Frontal cortex (tissue), 4 donors: ENCODE measurements around the gene OR5P2. TPM values are rescaled to one million over a fixed set of nuclear protein-coding genes. Genes with fewer than 3 reads are reported as not detected.
"Not testable (repeated sequence)": the region's sequence is repeated elsewhere in the genome, so short reads cannot be mapped to it uniquely, and the experiment has no call there.

Experiments used
- DNase-seq, 2 donors: peaks; one replicate each; pipeline ENCODE4 v3.0.0; 2012; ENCODE audit warnings: low spot score in 2 of 2
- FAIRE-seq: peaks from 2 replicates; lab custom pipeline; 2012; peaks lifted over from hg19 to GRCh38; lab: Jason Lieb, UNC
- total RNA-seq: library from RNA; depleted of rRNA; stranded (reverse); fragments of >200 nt; gene quantifications from one replicate; pipeline ENCODE4 v1.2.3, GENCODE V29; 2014
- donor health status: control.
- donor health status: control.
- donor health status: control.

The OR5P2 gene, protein sequence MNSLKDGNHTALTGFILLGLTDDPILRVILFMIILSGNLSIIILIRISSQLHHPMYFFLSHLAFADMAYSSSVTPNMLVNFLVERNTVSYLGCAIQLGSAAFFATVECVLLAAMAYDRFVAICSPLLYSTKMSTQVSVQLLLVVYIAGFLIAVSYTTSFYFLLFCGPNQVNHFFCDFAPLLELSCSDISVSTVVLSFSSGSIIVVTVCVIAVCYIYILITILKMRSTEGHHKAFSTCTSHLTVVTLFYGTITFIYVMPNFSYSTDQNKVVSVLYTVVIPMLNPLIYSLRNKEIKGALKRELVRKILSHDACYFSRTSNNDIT
- not detected for total RNA-seq

DNA sequence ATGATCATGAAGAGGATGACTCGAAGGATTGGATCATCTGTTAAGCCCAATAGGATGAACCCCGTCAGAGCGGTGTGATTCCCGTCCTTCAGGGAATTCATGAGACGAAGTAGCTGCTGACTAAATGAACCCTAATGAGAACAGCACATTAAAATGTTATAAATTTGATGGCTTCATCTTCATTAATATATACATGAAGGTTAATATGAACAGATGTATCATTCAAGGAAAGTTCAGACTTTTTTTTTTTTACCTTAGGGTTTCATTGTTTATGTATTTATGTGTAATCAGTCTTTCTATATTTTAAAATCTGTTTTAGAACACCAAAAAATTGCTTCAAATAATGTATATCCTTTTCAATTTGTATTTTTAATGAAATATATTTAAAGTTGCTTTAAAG lies at the start of gene OR5P2:
TSS of gene OR5P2 (minus strand) at position 101 of the 400 bp plus-strand sequence. CDS start at position 101, 0 bp downstream.
- peak; percentile 85 for FAIRE-seq
- DNase-seq = no peak

DNA sequence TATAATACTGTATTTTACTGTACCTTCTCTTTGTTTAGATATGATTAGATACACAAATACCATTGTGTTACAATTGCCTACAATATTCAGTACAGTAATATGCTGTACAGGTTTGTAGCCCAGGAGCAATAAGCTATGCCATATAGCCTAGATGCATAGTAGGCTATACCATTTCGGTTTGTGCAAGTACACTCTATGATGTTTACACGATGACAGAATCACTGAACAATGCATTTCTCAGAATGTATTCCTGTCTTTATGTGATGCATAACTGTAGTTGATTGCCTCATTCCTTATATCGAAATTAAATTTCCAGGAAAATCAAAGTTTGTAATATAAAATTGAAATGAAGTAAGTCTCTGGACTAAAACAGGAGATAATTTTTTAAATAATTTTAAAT lies 49.3 kb upstream of the OR5P2 start:
- DNase-seq (no peak), FAIRE-seq (no peak)

DNA sequence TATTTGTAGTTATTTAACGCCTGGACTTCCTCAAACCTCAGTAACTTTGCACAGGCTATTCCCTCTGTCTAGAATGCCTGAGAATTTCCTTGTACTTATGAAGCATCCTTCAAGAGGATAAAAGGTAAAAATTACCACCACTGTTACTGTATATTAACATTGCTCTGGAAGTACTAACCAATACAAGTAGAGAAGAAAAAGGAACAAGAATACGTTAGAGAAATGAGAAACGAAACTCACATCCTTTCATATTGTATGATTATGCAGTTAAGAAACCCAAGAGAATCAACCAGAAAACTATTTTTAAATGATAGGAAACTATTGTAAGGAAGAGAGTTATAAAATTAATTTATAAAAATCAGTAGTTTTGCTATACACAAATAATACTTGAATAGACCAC lies 48.2 kb upstream of the OR5P2 start:
- no peak for FAIRE-seq
- DNase-seq = no peak

DNA sequence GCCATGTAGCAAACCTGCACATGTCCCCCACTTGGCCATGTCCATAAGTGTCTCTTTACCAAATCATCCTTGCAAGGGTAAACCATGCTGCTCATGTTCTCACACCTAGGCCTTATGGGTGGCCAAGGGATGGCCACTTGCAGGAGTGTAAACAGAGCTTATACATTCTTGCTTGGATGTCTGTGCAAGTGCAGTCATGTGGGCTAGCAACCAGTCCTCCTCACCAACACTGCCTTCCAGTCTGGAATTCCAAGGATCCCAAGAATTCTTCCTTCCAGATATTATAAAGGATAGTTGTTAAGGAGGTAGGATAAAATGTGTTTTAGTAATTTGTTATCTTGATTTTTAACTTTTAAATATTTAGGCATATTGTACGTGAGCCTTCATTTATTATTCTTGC lies 47.8 kb upstream of the OR5P2 start:
- FAIRE-seq = no peak

DNA sequence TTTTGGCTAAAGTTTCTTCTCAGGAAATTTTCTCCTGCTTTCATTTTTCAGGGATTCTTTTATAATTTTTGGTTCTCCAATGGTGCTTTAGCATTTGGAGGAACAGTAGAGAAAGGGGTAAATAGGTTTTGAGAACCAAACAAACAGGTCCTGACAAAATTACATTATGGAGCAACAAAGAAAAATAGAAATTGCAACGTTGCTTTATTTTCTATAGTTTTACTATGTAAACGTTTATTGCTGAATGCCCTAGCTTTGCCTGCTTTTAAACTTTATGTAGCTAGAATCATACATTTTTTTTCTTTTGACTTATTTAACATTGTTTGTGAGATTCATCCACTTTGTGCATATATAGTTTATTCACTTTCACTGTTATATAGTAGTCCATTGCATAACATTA lies 43.8 kb upstream of the OR5P2 start:
- no peak for FAIRE-seq
- DNase-seq = no peak

More for the DNA sequence above, 47.8 kb upstream of the OR5P2 start:
- no peak for DNase-seq

DNA sequence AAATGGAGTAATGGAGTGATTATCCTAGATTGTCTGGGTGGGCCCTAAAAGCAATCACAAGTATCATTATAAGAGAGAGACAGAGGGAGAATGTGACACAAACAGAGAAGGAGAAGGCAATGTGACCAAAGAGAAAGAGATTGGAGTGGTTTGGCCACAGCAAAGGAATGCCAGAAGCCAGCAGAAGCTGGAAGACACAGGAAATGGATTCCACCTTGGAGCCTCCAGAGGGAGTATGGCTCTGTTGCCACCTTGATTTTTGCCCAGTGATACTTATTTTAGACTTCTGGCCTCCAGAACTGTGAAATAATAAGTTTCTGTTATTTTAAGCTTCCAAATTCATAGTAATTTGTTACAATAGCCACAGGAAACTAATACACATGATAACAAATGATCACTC lies 36.8 kb upstream of the OR5P2 start:
- FAIRE-seq (no peak), DNase-seq (no peak)

DNA sequence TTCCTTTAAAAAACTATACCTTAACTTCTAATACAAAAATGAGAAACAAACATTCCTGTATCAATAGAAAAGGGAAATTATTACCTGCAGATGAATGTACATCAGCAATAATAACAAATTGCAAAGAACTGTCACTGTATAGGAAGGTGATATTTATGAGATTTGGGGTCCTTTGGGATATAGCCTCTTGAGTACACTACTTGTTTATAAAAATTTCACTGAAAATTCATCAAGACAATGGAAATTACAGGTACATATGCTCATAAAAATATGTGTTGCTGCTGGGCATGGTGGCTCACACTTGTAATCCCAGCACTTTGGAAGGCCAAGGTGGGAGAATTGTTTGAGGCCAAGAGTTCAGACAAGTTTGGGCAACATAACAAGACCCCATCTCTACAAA lies 34.0 kb upstream of the OR5P2 start, which contains the start of gene OR5P3:
TSS of gene OR5P3 (minus strand) at position 101 of the 400 bp plus-strand sequence.
- no peak for FAIRE-seq
- DNase-seq = no peak

DNA sequence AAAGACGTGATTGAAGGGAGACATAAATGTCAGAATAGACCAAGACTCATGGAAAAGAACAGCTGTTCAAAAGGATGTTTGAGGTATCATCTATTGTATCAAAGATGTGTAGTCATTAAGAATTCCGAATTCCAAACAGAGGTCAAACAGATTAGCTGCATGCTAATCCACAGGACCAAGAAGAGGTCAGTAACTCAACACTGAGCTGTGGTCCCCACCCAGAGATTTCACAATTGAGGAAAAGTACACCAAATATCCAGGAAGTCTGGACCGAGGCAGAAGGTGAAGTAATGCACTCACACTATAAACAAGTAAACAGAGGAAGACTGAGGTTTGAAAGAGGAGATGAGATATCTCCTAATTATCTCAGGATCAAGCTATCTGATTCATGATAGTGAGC lies 29.6 kb upstream of the OR5P2 start:
- FAIRE-seq (no peak), DNase-seq (no peak)

DNA sequence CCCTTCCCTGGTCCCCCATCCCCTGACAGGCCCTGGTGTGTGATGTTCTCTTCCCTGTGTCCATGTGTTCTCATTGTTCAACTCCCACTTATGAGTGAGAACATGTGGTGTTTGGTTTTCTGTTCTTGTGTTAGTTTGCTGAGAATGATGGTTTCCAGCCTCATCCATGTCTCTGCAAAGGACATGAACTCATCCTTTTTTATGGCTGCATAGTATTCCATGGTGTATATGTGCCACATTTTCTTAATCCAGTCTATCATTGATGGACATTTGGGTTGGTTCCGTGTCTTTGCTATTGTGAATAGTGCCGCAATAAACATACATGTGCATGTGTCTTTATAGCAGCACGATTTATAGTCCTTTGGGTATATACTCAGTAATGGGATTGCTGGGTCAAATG lies 23.7 kb upstream of the OR5P2 start:
- not testable (repeated sequence) for FAIRE-seq, DNase-seq

DNA sequence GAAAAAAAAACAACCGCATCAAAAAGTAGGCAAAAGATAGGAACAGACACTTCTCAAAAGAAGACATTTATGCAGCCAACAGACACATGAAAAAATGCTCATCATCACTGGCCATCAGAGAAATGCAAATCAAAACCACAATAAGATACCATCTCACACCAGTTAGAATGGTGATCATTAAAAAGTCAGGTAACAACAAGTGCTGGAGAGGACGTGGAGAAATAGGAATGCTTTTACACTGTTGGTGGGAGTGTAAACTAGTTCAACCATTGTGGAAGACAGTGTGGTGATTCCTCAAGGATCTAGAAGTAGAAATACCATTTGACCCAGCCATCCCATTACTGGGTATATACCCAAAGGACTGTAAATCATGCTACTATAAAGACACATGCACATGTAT lies 18.2 kb upstream of the OR5P2 start:
- not testable (repeated sequence) for FAIRE-seq, DNase-seq

DNA sequence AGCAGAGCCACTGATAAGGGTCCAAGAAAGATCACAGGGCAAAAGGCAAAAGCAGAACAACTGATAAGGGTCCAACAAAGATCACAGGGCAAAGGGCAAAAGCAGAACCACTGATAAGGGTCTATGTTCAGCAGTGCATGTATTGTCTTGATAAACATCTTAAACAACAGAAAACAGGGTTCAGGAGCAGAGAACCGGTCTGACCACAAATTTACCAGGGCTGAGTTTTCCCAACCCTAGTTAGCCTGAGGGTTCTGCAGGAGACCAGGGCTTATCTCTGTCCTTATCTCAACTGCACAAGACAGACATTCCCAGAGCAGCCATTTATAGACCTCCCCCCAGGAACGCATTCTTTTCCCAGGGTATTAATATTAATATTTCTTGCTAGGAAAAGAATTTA lies 13.6 kb upstream of the OR5P2 start:
- DNase-seq, FAIRE-seq: not testable (repeated sequence)

DNA sequence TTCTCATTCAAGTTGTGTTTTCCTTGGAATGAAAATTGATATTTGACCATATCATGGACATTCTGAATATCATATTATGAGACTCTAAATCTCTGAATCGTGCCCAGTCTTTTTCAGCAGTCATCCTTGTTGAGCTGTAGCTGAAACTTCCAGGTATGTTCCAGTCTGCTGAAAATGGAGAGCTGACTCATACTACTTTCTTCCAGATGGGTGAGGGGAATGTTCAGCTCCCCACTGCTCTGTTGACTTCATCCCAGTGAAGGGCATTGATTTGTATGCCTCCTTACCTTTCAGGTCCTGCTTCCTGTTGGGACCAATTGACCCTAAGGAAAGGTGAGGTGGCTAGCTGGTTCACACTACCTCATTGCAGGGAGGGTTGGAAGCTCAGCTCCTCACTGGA lies 3.5 kb downstream of the OR5P2 start:
- no peak for FAIRE-seq
- no peak for DNase-seq

DNA sequence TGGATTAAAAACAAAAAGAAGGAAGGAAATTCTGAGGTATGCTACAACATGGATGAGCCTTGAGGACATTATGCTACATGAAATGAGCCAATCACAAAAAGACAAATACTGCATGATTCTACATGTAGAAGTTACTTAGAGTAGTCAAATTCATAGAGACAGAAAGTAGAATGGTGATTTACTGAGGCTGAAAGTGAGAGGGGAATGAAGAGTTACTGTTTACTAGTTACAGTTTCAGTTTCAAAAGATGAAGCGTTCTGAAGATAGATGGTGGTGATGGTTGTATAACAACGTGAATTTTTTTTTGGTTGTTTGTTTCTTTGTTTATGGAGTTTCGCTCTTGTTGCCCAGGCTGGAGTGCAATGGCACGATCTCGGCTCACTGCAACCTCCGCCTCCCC lies 9.5 kb downstream of the OR5P2 start:
- FAIRE-seq (no peak), DNase-seq (no peak)

DNA sequence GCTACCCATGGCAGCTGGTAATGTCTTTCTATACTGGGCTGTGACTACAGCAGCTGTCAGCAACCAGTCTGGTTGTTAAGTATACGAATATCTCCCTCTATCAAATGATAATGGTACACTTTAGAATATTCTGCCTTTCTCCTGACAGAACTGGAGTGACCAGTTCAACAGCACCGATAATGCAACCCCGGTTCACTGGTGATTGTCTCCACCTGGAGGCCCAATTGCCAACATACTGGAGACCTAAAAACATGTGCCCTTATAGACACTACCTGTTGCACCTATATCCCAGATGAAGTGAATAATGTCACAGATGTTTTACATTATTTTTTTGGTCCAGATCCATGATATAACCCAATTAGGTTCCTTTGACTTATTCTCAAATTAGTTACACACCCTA lies 21.1 kb downstream of the OR5P2 start:
- DNase-seq = no peak
- FAIRE-seq = no peak

DNA sequence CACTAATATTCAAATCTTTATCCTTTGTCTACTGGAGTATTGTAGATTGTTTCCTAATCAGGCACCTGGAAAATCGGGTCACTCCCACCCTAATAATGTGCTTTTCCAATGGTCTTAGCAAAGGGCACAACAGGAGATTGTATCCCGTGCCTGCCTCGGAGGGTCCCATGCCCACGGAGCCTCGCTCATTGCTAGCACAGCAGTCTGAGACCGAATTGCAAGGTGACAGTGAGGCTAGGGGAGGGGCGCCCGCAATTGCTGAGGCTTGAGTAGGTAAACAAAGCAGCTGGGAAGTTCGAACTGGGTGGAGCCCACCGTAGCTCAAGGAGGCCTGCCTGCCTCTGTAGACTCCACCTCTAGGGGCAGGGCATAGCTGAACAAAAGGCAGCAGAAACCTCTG lies 32.4 kb downstream of the OR5P2 start:
- FAIRE-seq, DNase-seq: not testable (repeated sequence)

DNA sequence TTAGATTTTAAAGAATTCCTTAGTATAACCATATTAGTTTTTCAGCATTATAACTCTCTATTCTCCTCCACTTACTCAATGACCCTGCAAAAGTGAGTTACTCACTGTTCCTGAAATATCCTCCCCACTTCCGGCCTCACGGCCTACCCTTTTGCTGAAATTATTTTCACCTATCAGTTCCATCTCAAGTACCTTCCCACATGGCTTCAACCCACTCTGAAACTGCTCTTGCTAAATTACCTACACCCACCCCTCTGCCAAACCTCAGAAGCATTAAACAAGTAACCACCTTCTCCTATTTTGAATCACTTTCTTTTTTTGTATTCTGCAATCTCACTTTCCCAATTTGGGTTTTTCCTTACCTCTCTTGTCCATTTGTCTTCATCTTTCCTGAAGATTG lies 37.7 kb downstream of the OR5P2 start:
- FAIRE-seq (no peak), DNase-seq (no peak)

DNA sequence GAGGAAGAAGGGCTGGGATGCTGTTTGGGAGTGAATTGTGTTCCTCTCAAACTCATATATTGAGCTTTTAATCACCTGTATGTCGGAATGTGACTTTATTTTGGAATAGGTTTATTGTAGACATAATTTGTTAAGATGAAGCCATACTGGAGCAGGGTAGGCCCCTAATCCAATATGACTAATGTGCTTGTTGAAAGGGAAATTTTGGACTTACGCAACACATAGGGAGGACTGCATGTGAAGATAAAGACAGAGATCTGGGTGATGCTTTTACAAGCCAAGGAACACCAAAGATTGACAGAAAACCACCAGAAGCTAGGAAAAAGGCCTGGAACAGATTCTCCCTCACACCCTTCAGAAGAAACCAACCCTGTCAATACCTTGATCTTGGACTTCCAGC lies 47.3 kb downstream of the OR5P2 start:
- DNase-seq (no peak), FAIRE-seq (no peak)

Other genes starting within 250 kb of the OR5P2 start
- gene CYB5R2, start 123.4 kb downstream of the OR5P2 start, total RNA-seq = 2.0 TPM
- not detected for gene OVCH2, start 90.5 kb downstream of the OR5P2 start, total RNA-seq
- not detected for gene OR5P3, start 33.9 kb upstream of the OR5P2 start, total RNA-seq
- gene OR10A6, start 134.3 kb upstream of the OR5P2 start, total RNA-seq = not detected
- gene OR10A3, start 144.8 kb upstream of the OR5P2 start, total RNA-seq = not detected
- not detected for gene NLRP10, start 168.5 kb upstream of the OR5P2 start, total RNA-seq
- gene EIF3F, start 190.4 kb upstream of the OR5P2 start, total RNA-seq = 159 TPM